C4-2B (cell line): ENCODE measurements around the gene TMEM8B.

Experiments used
- CTCF ChIP-seq: fragments of 450-650 bp; conservative IDR thresholded peaks from 2 replicates; pipeline ENCODE4 v1.5.1; 2017; ENCODE audit warnings: mild to moderate bottlenecking
- ZFX ChIP-seq: fragments of 450-650 bp; IDR thresholded peaks from 2 replicates; pipeline ENCODE4 v1.6.1; 2017

- TF ChIP-seq CTCF = no peak
- TF ChIP-seq ZFX = no peak
These were observed 5.5 kb downstream of the TMEM8B start for GRCh38 chr9:35834260-35835215.
